ENCODE measurements around the gene TNFSF11.

DNA sequence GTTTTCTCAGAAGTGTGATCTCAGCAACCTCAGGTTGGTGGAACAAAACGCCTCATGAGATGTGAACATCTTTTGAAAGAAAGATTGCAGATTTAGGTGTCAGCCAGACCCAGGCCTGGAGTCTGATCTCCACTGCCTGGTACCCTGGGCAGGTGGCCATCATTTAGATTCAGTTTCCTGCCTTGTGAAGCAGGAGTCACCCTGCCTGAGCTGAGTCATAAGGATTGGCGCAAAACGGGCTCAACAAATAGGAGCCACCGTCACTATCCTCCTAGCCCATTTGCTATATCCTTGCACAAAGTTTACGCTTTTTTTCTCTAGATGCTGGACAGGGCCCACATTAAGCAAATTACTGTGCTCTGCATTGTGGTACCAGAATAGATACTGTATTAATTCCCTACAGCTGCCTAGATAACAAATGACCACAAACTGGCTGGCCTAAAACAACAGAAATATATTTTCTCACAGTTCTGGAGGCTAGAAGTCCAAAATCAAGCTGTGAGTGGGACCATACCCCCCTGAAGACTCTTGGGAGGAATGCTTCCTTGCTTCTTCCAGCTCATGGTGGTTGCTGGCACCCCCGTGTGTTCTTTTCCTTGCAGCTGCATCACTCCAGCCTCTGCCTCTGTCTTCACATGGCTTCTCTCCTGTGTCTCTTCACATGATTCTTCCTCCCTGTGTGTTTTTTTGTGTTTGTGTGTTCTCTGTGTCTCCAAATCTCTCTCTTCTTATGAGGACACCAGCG lies 38.2 kb downstream of the TNFSF11 start:
- TF ChIP-seq, protein P1, sequence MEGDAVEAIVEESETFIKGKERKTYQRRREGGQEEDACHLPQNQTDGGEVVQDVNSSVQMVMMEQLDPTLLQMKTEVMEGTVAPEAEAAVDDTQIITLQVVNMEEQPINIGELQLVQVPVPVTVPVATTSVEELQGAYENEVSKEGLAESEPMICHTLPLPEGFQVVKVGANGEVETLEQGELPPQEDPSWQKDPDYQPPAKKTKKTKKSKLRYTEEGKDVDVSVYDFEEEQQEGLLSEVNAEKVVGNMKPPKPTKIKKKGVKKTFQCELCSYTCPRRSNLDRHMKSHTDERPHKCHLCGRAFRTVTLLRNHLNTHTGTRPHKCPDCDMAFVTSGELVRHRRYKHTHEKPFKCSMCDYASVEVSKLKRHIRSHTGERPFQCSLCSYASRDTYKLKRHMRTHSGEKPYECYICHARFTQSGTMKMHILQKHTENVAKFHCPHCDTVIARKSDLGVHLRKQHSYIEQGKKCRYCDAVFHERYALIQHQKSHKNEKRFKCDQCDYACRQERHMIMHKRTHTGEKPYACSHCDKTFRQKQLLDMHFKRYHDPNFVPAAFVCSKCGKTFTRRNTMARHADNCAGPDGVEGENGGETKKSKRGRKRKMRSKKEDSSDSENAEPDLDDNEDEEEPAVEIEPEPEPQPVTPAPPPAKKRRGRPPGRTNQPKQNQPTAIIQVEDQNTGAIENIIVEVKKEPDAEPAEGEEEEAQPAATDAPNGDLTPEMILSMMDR (IDR thresholded peaks at IDR 0.05 in 4 of 5, conservative IDR thresholded peaks at IDR 0.05 in 1 of 5) = no peak
- no peak for TF ChIP-seq POLR2A (IDR thresholded peaks at IDR 0.05)
